Measurements from ENCODE around the gene FBXO11.

GRCh38 chr2:47843407-47843806 lies 62.9 kb downstream of the FBXO11 start:
- TF ChIP-seq CTCF (optimal IDR thresholded peaks at IDR 0.05 in 1 of 3, IDR thresholded peaks at IDR 0.05 in 1 of 3, conservative IDR thresholded peaks at IDR 0.05 in 1 of 3; ENCODE audit: extremely low read depth in 1 of 3, insufficient read depth in 2 of 3, low read length in 3 of 3) = no peak
- TF ChIP-seq EZH2 (IDR thresholded peaks at IDR 0.05; ENCODE audit: low read length) = no peak
